ENCODE measurements around the gene PTPRD. TPM values are rescaled to one million over a fixed set of nuclear protein-coding genes. Genes with fewer than 3 reads are reported as not detected.

Gene PTPRD
- total and polyA plus RNA-seq, 2 donors from 2014 or later: 6.4 to 78.9 TPM

- Histone ChIP-seq H3K36me3 (ENCODE audit: control insufficient read depth in 2 of 3, insufficient read depth in 3 of 3, low read length in 3 of 3) (peaks cover 2 to 12% (median 4%) of the 10 kb centered on the region in 3 donors), H3K27ac (ENCODE audit: low read depth in 2 of 2, low read length in 2 of 2) (no peak overlapping the region), H3K4me3 (ENCODE audit: low read length in 3 of 3) (no peak overlapping the region), H3K9me3 (ENCODE audit: control insufficient read depth in 2 of 3, insufficient read depth in 1 of 3, low read length in 3 of 3) (no peaks in the 10 kb centered on the region), H3K9ac (ENCODE audit: low read length in 3 of 3) (no peak overlapping the region), H3K27me3 (ENCODE audit: control insufficient read depth, insufficient read depth, low read length) (no peaks in the 10 kb centered on the region), H3K4me1 (ENCODE audit: control insufficient read depth in 2 of 3, insufficient read depth in 2 of 3, low read depth in 1 of 3, low read length in 3 of 3) (no peaks in the 10 kb centered on the region)
- no peak for TF ChIP-seq CTCF (IDR thresholded peaks at IDR 0.05; ENCODE audit: borderline replicate concordance, extremely low read depth, insufficient read depth)
- intact Hi-C loops (cut with DNase I): no loop called here
- no peak for DNase-seq
- FAIRE-seq: no peak
Measured at GRCh38 chr9:8484597-8485191, 2128.1 kb downstream of the PTPRD start.

GRCh38 chr9:8477450-8477849, 2135.4 kb downstream of the PTPRD start:
- intact Hi-C loops (cut with DNase I): no loop called here
- H3K4me1 ChIP-seq (ENCODE audit: control insufficient read depth in 2 of 3, insufficient read depth in 2 of 3, low read depth in 1 of 3, low read length in 3 of 3): no peaks in the 10 kb centered on the region
- DNase-seq (peak in 2 of 5 donors; percentile 5 to 20), FAIRE-seq (no peak)
- TF ChIP-seq CTCF (IDR thresholded peaks at IDR 0.05; ENCODE audit: borderline replicate concordance, extremely low read depth, insufficient read depth): no peak
- H3K27me3 ChIP-seq (ENCODE audit: control insufficient read depth, insufficient read depth, low read length): no peaks in the 10 kb centered on the region
- no peak overlapping the region for H3K4me3 ChIP-seq (ENCODE audit: low read length in 3 of 3)
- no peak overlapping the region for H3K9ac ChIP-seq (ENCODE audit: low read length in 3 of 3)
- no peaks in the 10 kb centered on the region for H3K9me3 ChIP-seq (ENCODE audit: control insufficient read depth in 2 of 3, insufficient read depth in 1 of 3, low read length in 3 of 3)
- no peaks in the 10 kb centered on the region for H3K36me3 ChIP-seq (ENCODE audit: control insufficient read depth in 2 of 3, insufficient read depth in 3 of 3, low read length in 3 of 3)
- no peak overlapping the region for H3K27ac ChIP-seq (ENCODE audit: low read depth in 2 of 2, low read length in 2 of 2)

- Histone ChIP-seq H3K27ac (ENCODE audit: low read depth in 2 of 2, low read length in 2 of 2) (no peak overlapping the region), H3K27me3 (ENCODE audit: control insufficient read depth, insufficient read depth, low read length) (no peaks in the 10 kb centered on the region), H3K4me1 (ENCODE audit: control insufficient read depth in 2 of 3, insufficient read depth in 2 of 3, low read depth in 1 of 3, low read length in 3 of 3) (no peaks in the 10 kb centered on the region), H3K4me3 (ENCODE audit: low read length in 3 of 3) (no peak overlapping the region), H3K9me3 (ENCODE audit: control insufficient read depth in 2 of 3, insufficient read depth in 1 of 3, low read length in 3 of 3) (no peaks in the 10 kb centered on the region), H3K9ac (ENCODE audit: low read length in 3 of 3) (no peak overlapping the region), H3K36me3 (ENCODE audit: control insufficient read depth in 2 of 3, insufficient read depth in 3 of 3, low read length in 3 of 3) (no peaks in the 10 kb centered on the region)
- intact Hi-C loops (cut with DNase I): no loop called here
- TF ChIP-seq CTCF (IDR thresholded peaks at IDR 0.05; ENCODE audit: borderline replicate concordance, extremely low read depth, insufficient read depth): no peak
- DNase-seq (no peak), FAIRE-seq (no peak)
Measured at GRCh38 chr9:8474937-8475336, 2137.9 kb downstream of the PTPRD start.

Measured in kidney (tissue), 14 donors.